OCI-LY3 (cell line): ENCODE results near the gene CFAP99.

Experiments used
- EZH2phosphoT487 ChIP-seq: fragments of 200-600 bp; shearing (Covaris generic); IDR thresholded peaks from 2 replicates; pipeline ENCODE4 v1.6.1; 2018; ENCODE audit warnings: antibody characterized with exemption, mixed run types, low read depth
- TF ChIP-seq, protein P1 (sequence below): fragments of 200-600, 300-600 bp; sonication (generic); IDR thresholded peaks from 2 replicates; pipeline ENCODE4 v1.5.1; 2014; ENCODE audit warnings: antibody characterized with exemption, low read length, low read depth

DNA sequence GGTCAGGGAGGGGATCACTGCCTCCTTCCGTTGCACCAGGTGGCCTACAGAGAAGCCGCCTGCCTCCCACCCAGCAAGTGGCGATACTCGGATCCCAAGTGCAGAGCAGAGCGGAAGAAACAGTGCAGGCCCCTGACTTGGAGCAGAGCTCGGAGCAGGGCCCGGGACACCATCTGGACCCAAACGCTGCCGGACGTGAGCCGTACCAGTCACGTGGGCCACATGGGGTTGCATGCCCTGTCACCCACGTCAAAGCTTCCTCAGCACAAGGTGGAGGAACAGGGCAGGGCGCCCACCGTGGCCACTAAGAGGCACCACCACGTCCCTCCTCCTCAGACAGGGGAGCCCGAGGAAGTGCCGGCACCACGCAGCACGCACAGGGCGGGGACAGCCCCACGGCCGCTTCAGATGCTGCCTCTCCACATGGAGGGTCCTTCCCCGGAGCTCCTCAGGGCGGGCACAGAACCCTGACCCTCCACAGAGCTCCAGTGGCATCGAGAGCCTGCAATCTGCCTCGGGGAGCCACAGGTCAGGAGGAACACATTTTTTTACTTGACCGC, 19.0 kb upstream of the CFAP99 start:
- TF ChIP-seq, protein P1, sequence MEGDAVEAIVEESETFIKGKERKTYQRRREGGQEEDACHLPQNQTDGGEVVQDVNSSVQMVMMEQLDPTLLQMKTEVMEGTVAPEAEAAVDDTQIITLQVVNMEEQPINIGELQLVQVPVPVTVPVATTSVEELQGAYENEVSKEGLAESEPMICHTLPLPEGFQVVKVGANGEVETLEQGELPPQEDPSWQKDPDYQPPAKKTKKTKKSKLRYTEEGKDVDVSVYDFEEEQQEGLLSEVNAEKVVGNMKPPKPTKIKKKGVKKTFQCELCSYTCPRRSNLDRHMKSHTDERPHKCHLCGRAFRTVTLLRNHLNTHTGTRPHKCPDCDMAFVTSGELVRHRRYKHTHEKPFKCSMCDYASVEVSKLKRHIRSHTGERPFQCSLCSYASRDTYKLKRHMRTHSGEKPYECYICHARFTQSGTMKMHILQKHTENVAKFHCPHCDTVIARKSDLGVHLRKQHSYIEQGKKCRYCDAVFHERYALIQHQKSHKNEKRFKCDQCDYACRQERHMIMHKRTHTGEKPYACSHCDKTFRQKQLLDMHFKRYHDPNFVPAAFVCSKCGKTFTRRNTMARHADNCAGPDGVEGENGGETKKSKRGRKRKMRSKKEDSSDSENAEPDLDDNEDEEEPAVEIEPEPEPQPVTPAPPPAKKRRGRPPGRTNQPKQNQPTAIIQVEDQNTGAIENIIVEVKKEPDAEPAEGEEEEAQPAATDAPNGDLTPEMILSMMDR: no peak
- TF ChIP-seq EZH2phosphoT487: no peak
